ENCODE results near the gene TEX52. TPM values are rescaled to one million over a fixed set of nuclear protein-coding genes. Genes with fewer than 3 reads are reported as not detected.
A peak's percentile ranks its signal among the peaks of the same experiment; 100 is the strongest.

TEX52 gene
- polyA plus RNA-seq, 3 donors, result not detected

DNA sequence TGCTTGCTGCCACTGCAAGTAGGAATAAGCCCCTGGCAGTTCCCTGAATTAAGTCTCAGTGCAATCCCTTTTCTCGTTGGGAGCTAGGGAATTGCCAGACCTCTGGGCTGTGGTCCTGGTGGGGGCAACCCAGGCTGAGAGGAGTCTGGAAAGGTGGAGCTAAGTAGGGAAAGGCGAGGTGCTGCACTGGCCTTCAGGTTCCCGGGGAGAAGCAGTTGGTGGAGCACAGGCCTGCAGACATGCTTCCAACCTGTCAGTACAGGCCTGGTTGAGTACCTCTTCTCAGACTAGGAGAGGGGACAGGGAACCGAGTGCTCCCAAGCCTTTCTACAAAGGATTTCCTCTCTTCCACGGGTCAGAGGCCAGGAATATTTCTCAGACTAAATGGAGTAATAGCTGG, 23.5 kb downstream of the TEX52 start:
- no peak overlapping the region for H3K27ac Mint-ChIP-seq
- Histone ChIP-seq H3K4me3 (replicated peaks in 1 of 3; ENCODE audit: low read depth in 2 of 3, low read length in 3 of 3) (no peak overlapping the region), H3K27ac (ENCODE audit: low read depth in 1 of 2, low read length in 2 of 2) (no peak overlapping the region), H3K9me3 (replicated peaks in 1 of 2; ENCODE audit: control insufficient read depth in 1 of 2, insufficient read depth in 1 of 2, low read length in 2 of 2) (no peaks in the 10 kb centered on the region), H4K20me1 (ENCODE audit: insufficient read depth, low read length) (no peaks in the 10 kb centered on the region), H3K9ac (ENCODE audit: insufficient read depth, low read length, poor library complexity, severe bottlenecking) (no peak overlapping the region), H3K4me1 (ENCODE audit: control insufficient read depth in 1 of 2, insufficient read depth in 2 of 2, low read length in 2 of 2) (no peaks in the 10 kb centered on the region), H2AFZ (ENCODE audit: insufficient read depth, low read depth, low read length, poor library complexity, severe bottlenecking) (no peak overlapping the region), H3K36me3 (replicated peaks in 1 of 2; ENCODE audit: control insufficient read depth in 1 of 2, insufficient read depth in 2 of 2, low read length in 2 of 2) (peaks cover 6 to 50% of the 10 kb centered on the region in 2 donors), H3K4me2 (replicated peaks; ENCODE audit: extremely low read depth, low read length, poor library complexity, severe bottlenecking) (no peak overlapping the region), H3K27me3 (ENCODE audit: control insufficient read depth in 2 of 2, insufficient read depth in 2 of 2, low read length in 2 of 2) (peaks cover 0 to 4% of the 10 kb centered on the region in 2 donors), H3K79me2 (ENCODE audit: insufficient read depth, low read length) (no peaks in the 10 kb centered on the region)
- peaks cover 1 to 9% (median 4%) of the 10 kb centered on the region in 3 donors for H3K27me3 Mint-ChIP-seq (ENCODE audit: low read depth in 3 of 3)
- TF ChIP-seq, protein P1, sequence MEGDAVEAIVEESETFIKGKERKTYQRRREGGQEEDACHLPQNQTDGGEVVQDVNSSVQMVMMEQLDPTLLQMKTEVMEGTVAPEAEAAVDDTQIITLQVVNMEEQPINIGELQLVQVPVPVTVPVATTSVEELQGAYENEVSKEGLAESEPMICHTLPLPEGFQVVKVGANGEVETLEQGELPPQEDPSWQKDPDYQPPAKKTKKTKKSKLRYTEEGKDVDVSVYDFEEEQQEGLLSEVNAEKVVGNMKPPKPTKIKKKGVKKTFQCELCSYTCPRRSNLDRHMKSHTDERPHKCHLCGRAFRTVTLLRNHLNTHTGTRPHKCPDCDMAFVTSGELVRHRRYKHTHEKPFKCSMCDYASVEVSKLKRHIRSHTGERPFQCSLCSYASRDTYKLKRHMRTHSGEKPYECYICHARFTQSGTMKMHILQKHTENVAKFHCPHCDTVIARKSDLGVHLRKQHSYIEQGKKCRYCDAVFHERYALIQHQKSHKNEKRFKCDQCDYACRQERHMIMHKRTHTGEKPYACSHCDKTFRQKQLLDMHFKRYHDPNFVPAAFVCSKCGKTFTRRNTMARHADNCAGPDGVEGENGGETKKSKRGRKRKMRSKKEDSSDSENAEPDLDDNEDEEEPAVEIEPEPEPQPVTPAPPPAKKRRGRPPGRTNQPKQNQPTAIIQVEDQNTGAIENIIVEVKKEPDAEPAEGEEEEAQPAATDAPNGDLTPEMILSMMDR (IDR thresholded peaks at IDR 0.05), result no peak
- no peak for DNase-seq
- peaks cover 39 to 48% of the 10 kb centered on the region in 2 donors for H3K36me3 Mint-ChIP-seq
- peaks cover 0 to 1% (median 0%) of the 10 kb centered on the region in 7 donors for H3K9me3 Mint-ChIP-seq
- intact Hi-C loops (cut with micrococcal nuclease), result no loop called here
- WGBS (ENCODE audit: insufficient coverage), result 100% methylated on average over 3 of the region's 5 CpGs
- no peak overlapping the region for H3K4me3 Mint-ChIP-seq
- peaks cover 10% of the 10 kb centered on the region for H3K4me1 Mint-ChIP-seq

DNA sequence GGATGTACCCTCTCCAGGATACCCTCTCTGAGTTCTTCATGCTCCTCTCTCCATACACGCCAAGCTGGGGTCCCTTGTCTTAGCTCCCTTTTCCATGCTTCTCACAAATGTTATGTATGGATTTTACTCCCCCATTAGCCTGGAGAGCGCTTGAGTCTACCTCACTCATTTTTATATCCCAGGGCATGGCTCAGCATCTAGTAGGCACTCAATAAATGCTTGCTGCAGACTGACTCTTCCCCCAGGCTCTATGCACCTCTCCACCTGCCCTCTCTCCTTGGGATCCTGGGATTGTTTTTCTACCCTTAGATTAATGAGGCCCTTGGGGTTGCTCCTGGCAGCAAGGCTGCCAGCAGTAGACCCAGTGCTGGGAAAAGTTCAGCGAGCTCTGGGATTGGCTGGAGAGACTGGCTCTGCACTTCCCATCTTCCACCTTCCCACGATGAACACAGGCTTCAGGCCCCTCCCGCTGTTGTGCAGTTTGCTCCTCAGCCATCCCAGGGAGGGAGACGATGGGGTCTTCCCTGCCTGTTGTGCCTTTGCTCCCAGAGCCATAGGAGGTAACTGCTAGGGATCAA, 24.2 kb downstream of the TEX52 start:
- DNase-seq, result no peak
- peaks cover 0 to 4% of the 10 kb centered on the region in 2 donors for H3K27me3 ChIP-seq (ENCODE audit: control insufficient read depth in 2 of 2, insufficient read depth in 2 of 2, low read length in 2 of 2)
- H3K9ac ChIP-seq (ENCODE audit: insufficient read depth, low read length, poor library complexity, severe bottlenecking), result no peak overlapping the region
- Mint-ChIP-seq H3K27ac (peak overlapping the region in 1 of 7 donors; percentile 4), H3K36me3 (peaks cover 44 to 52% of the 10 kb centered on the region in 2 donors), H3K4me3 (no peak overlapping the region), H3K9me3 (peaks cover 0 to 1% (median 0%) of the 10 kb centered on the region in 7 donors), H3K4me1 (peaks cover 10% of the 10 kb centered on the region), H3K27me3 (ENCODE audit: low read depth in 3 of 3) (peaks cover 1 to 9% (median 4%) of the 10 kb centered on the region in 3 donors)
- H3K4me1 ChIP-seq (ENCODE audit: control insufficient read depth in 1 of 2, insufficient read depth in 2 of 2, low read length in 2 of 2), result no peaks in the 10 kb centered on the region
- H4K20me1 ChIP-seq (ENCODE audit: insufficient read depth, low read length), result no peaks in the 10 kb centered on the region
- H3K27ac ChIP-seq (ENCODE audit: low read depth in 1 of 2, low read length in 2 of 2), result no peak overlapping the region
- H2AFZ ChIP-seq (ENCODE audit: insufficient read depth, low read depth, low read length, poor library complexity, severe bottlenecking), result no peak overlapping the region
- TF ChIP-seq, protein P1 (IDR thresholded peaks at IDR 0.05), result no peak
- intact Hi-C loops (cut with micrococcal nuclease), result no loop called here
- no peaks in the 10 kb centered on the region for H3K79me2 ChIP-seq (ENCODE audit: insufficient read depth, low read length)
- no peak overlapping the region for H3K4me2 ChIP-seq (replicated peaks; ENCODE audit: extremely low read depth, low read length, poor library complexity, severe bottlenecking)
- no peak overlapping the region for H3K4me3 ChIP-seq (replicated peaks in 1 of 3; ENCODE audit: low read depth in 2 of 3, low read length in 3 of 3)
- H3K9me3 ChIP-seq (replicated peaks in 1 of 2; ENCODE audit: control insufficient read depth in 1 of 2, insufficient read depth in 1 of 2, low read length in 2 of 2), result no peaks in the 10 kb centered on the region
- peaks cover 12 to 52% of the 10 kb centered on the region in 2 donors for H3K36me3 ChIP-seq (replicated peaks in 1 of 2; ENCODE audit: control insufficient read depth in 1 of 2, insufficient read depth in 2 of 2, low read length in 2 of 2)
- WGBS (ENCODE audit: insufficient coverage), result 96% methylated on average over 4 of the region's 6 CpGs
